ENCODE data around the gene ABCC1. TPM values are rescaled to one million over a fixed set of nuclear protein-coding genes. Genes with fewer than 3 reads are reported as not detected.

Gene ABCC1
- 29.2 and 55.6 TPM in 2 replicates for total RNA-seq

GRCh38 chr16:15949210-15950160 lies at the start of gene ABCC1:
TSS of gene ABCC1 (plus strand) at chr16:15949616. CDS start at chr16:15949752, 136 bp downstream.

Other genes with a start within 250 kb of the ABCC1 start
- gene MYH11, start 92.6 kb upstream of the ABCC1 start, total RNA-seq: under 0.01 TPM in 1 of 2 replicates, not detected in the other
- 25.8 and 70.8 TPM in 2 replicates for gene CEP20, start 61.0 kb upstream of the ABCC1 start, total RNA-seq